BLaER1 treated with 17β-estradiol and CSF1 and Interleukin-3, amounts not matched to agents 10 nM and 100 nM (cell line): ENCODE data around the gene CD300LG.

ENCODE experiments used
- H3K27ac ChIP-seq, 11 experiments: shearing (Covaris generic); formaldehyde crosslinking; 2 replicates each; pipeline ENCODE4 v1.8.1; 2022
- H3K27me3 ChIP-seq, 11 experiments: shearing (Covaris generic); formaldehyde crosslinking; 2 replicates each; pipeline ENCODE4 v1.8.1; 2022
- H3K36me3 ChIP-seq, 11 experiments: shearing (Covaris generic); formaldehyde crosslinking; 2 replicates each; pipeline ENCODE4 v1.8.1; 2022
- H3K4me1 ChIP-seq, 10 experiments: shearing (Covaris generic); formaldehyde crosslinking; 2 replicates each; pipeline ENCODE4 v1.8.1; 2022
- H3K4me2 ChIP-seq, 11 experiments: shearing (Covaris generic); formaldehyde crosslinking; 2 replicates each; pipeline ENCODE4 v1.8.1; 2022
- H3K4me3 ChIP-seq, 10 experiments: shearing (Covaris generic); formaldehyde crosslinking; 2 replicates each; pipeline ENCODE4 v1.8.1; 2022
- H3K9ac ChIP-seq, 11 experiments: shearing (Covaris generic); formaldehyde crosslinking; 2 replicates each; pipeline ENCODE4 v1.8.1; 2022
- H3K9me3 ChIP-seq, 11 experiments: shearing (Covaris generic); formaldehyde crosslinking; replicated peaks in 1 of 11; 2 replicates each; pipeline ENCODE4 v1.8.1; 2022
- H4K20me1 ChIP-seq, 11 experiments: shearing (Covaris generic); formaldehyde crosslinking; 2 replicates each; pipeline ENCODE4 v1.8.1; 2022
- Cebpa-rat ChIP-seq, 11 experiments: shearing (Covaris generic); IDR thresholded peaks; 2 replicates each; pipeline ENCODE4 v1.8.1; 2022

CD300LG gene

GRCh38 chr17:43856141-43856540, 9.2 kb downstream of the CD300LG start:
- Histone ChIP-seq H3K27me3 (no peaks in the 10 kb centered on the region), H3K4me1 (peaks cover 14 to 30% (median 16%) of the 10 kb centered on the region in 10 experiments; a peak in 18 of 20 replicates), H3K9me3 (peaks cover 0 to 8% (median 0%) of the 10 kb centered on the region in 11 experiments; a peak in 5 of 22 replicates), H3K4me2 (no peak overlapping the region), H3K36me3 (no peaks in the 10 kb centered on the region), H3K27ac (no peak overlapping the region), H3K9ac (no peak overlapping the region), H4K20me1 (no peaks in the 10 kb centered on the region), H3K4me3 (no peak overlapping the region)
- no peak for TF ChIP-seq Cebpa-rat (IDR thresholded peaks at IDR 0.05)

- Histone ChIP-seq H3K9me3 (peaks cover 0 to 8% (median 0%) of the 10 kb centered on the region in 11 experiments; a peak in 5 of 22 replicates), H4K20me1 (no peaks in the 10 kb centered on the region), H3K4me3 (no peak overlapping the region), H3K9ac (no peak overlapping the region), H3K27me3 (no peaks in the 10 kb centered on the region), H3K36me3 (no peaks in the 10 kb centered on the region), H3K4me2 (no peak overlapping the region), H3K27ac (no peak overlapping the region), H3K4me1 (peaks cover 9 to 25% (median 19%) of the 10 kb centered on the region in 10 experiments; a peak in 18 of 20 replicates)
- TF ChIP-seq Cebpa-rat (IDR thresholded peaks at IDR 0.05) = no peak
These were observed 10.2 kb downstream of the CD300LG start for GRCh38 chr17:43857141-43857540.

GRCh38 chr17:43857957-43858600, 11.1 kb downstream of the CD300LG start:
- Histone ChIP-seq H3K27ac (no peak overlapping the region), H3K9me3 (peaks cover 0 to 8% (median 0%) of the 10 kb centered on the region in 11 experiments; a peak in 5 of 22 replicates), H3K27me3 (no peaks in the 10 kb centered on the region), H3K36me3 (no peaks in the 10 kb centered on the region), H3K9ac (0 out of 22 replicates have a peak overlapping the region, but pooled peaks of 1 of the 11 experiments have one; percentile 5), H3K4me1 (peaks cover 9 to 24% (median 19%) of the 10 kb centered on the region in 10 experiments; a peak in 18 of 20 replicates), H3K4me2 (peak overlapping the region in 9 of 11 experiments; percentile 7 to 61 (median 34); a peak in 13 of 22 replicates), H3K4me3 (no peak overlapping the region), H4K20me1 (no peaks in the 10 kb centered on the region)
- no peak for TF ChIP-seq Cebpa-rat (IDR thresholded peaks at IDR 0.05)

DNA sequence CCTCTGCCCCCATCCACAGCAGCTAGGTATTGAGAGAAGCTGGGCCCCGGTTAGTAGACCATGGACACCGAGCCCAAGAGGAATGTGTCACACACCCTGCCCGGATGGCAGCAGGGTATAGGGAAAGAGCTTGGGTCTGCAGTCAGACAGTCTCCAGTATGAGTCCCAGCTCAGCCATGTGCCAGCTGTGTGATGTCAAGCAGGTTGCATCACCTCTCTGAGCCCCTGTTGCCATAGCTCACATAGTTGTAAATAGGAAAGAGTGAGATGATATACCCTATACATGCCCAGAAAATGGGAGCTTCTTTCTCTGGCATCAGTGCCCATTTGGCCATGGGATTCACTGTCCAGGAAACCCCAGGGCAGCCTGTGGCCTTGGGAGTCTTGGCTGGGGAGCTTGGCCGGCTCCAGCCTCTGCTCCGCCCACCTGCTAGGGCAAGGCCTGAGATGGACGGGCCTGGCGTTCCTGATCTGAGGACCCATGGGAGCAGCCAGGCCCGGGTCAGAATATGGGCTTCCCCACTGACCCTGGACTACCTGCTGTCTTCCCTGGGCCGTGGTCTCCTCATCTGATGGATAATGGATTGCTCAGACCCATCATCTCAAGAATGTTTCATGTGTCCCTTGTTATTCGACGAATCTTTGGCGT, 13.2 kb downstream of the CD300LG start:
- Histone ChIP-seq H4K20me1 (no peaks in the 10 kb centered on the region), H3K27me3 (no peaks in the 10 kb centered on the region), H3K4me1 (peaks cover 9 to 24% (median 19%) of the 10 kb centered on the region in 10 experiments; a peak in 18 of 20 replicates), H3K9me3 (peaks cover 0 to 8% (median 0%) of the 10 kb centered on the region in 11 experiments; a peak in 5 of 22 replicates), H3K36me3 (no peaks in the 10 kb centered on the region), H3K27ac (no peak overlapping the region), H3K4me2 (peak overlapping the region in 1 of 11 experiments; percentile 46; a peak in 1 of 22 replicates), H3K9ac (no peak overlapping the region), H3K4me3 (no peak overlapping the region)
- no peak for TF ChIP-seq Cebpa-rat (IDR thresholded peaks at IDR 0.05)

DNA sequence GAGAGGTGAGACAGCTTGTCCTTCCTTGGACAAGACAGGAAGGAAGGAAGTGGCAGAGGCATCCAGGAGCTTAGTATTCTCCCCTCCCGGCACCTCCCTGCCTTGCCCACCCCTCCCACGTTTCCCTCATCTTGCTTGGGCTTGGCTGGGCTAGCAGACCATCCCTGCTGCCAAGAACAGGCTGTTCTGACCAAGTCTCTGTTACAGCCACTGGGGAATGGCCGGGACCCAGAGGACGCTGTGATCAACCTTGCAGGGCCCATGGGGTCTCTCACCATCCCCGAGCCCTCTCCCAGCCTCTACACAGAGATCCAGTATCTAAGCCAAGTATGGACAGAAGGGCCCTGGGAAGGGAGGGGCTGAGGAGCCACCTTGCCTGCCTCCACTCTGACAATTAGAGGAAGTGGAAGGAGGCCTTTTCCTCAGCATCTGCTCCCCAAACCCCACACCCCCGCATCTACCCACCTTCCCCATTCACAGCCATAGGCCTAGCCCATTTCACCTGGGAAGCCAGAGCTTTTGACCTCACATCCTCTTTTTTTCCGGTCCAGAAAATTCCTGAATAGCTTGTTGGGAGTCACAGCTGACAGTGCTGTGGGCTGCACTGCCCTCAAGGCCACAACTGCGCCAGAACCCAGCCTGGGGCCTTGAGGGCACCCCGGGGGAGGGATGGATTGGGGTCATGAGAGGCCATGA, 14.1 kb downstream of the CD300LG start:
- Histone ChIP-seq H3K36me3 (no peaks in the 10 kb centered on the region), H3K9me3 (peaks cover 0 to 8% (median 0%) of the 10 kb centered on the region in 11 experiments; a peak in 5 of 22 replicates), H3K27me3 (no peaks in the 10 kb centered on the region), H3K4me3 (no peak overlapping the region), H4K20me1 (no peaks in the 10 kb centered on the region), H3K4me1 (peaks cover 9 to 28% (median 20%) of the 10 kb centered on the region in 10 experiments; a peak in 18 of 20 replicates), H3K4me2 (peak overlapping the region in 10 of 11 experiments; percentile 12 to 51 (median 34); a peak in 17 of 22 replicates), H3K27ac (no peak overlapping the region), H3K9ac (no peak overlapping the region)
- TF ChIP-seq Cebpa-rat (IDR thresholded peaks at IDR 0.05) = no peak

GRCh38 chr17:43861960-43862359, 15.0 kb downstream of the CD300LG start:
- no peaks in the 10 kb centered on the region for H4K20me1 ChIP-seq
- H3K4me2 ChIP-seq = no peak overlapping the region
- H3K4me3 ChIP-seq = no peak overlapping the region
- H3K4me1 ChIP-seq = peaks cover 13 to 28% (median 20%) of the 10 kb centered on the region in 10 experiments; a peak in 18 of 20 replicates
- no peak overlapping the region for H3K9ac ChIP-seq
- no peaks in the 10 kb centered on the region for H3K27me3 ChIP-seq
- no peaks in the 10 kb centered on the region for H3K36me3 ChIP-seq
- TF ChIP-seq Cebpa-rat (IDR thresholded peaks at IDR 0.05) = no peak
- H3K9me3 ChIP-seq = peaks cover 0 to 6% (median 0%) of the 10 kb centered on the region in 11 experiments; a peak in 5 of 22 replicates
- no peak overlapping the region for H3K27ac ChIP-seq

DNA sequence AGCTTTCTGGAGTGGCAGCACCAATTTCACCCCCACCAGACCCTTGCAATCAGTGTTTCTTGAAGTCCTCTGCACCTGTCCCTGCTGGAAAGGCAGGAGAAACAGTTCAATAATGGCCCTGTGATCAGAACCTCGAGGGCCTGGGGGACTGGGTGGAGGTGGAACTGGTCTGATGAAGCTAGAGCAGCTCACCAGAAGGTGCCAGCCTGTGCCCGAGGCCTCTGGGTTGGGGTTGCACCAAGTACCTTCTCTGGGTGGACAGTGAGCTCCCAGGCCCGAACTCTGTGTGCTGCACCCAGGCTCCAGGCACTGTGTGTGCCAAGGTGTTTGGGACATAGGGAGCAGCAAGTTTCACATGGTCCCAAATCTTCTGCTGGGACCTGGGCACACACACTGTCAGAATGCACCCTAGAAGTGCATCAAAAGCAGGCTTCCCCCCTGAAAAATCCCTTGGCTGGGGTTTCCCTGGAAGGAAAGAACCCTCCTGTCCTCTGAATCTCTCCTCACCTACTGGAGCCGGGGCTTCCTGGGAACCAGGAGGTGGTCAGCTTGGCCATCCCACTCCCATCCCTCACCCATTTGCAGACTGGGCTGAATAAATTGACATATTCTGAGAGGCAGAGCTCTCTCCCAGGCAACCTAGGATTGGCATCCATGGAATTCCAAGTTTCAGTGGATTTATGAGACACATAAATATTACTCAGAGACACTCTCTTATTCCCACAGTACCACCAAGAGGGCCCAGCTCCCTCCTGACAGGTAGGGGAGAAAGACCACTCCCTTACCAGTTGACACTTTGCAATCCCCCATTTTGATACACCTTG, 17.4 kb downstream of the CD300LG start:
- H3K4me2 ChIP-seq = no peak overlapping the region
- peaks cover 0 to 12% (median 9%) of the 10 kb centered on the region in 11 experiments; a peak in 11 of 22 replicates for H3K9me3 ChIP-seq
- no peak overlapping the region for H3K4me3 ChIP-seq
- H3K36me3 ChIP-seq = no peaks in the 10 kb centered on the region
- H3K4me1 ChIP-seq = peaks cover 6 to 40% (median 15%) of the 10 kb centered on the region in 10 experiments; a peak in 17 of 20 replicates
- no peak overlapping the region for H3K27ac ChIP-seq
- H3K9ac ChIP-seq = no peak overlapping the region
- no peaks in the 10 kb centered on the region for H4K20me1 ChIP-seq
- no peak for TF ChIP-seq Cebpa-rat (IDR thresholded peaks at IDR 0.05)
- H3K27me3 ChIP-seq = no peaks in the 10 kb centered on the region
